Stimulated activated CD4-positive, alpha-beta T cell treated with anti-CD3 and anti-CD28 coated beads, Interleukin-15, amount 100 ng/mL, for 1 hour (primary cell): ENCODE results near the gene CAMTA1.

Source experiments
- DNase-seq, 2 donors: peaks; one replicate each; pipeline ENCODE4 v3.0.0-alpha.2; 2020; ENCODE audit warnings: low read depth in 1 of 2, low spot score in 1 of 2

CAMTA1 gene

GRCh38 chr1:7348073-7348472 lies 562.8 kb downstream of the CAMTA1 start:
- no peak for DNase-seq

DNA sequence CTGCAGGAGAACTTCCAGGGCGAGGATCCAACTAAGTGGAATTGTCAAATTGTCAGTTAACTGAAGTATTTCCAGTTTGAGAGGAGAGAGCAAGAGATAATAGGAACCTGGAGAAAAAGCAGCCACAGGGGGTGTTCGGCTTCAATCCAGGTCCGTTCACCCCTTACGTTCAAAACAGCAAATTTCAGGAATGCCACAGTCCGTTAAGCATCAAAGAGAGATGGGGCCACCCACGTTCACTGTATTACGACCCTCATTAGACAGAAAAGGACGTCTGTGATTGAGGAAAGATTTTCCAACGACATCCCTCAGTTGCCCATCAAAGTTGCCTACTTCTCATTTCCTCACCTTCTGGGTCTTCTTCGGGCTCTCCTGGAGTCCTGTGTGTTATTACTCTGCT lies 563.3 kb downstream of the CAMTA1 start:
- DNase-seq: no peak

DNA sequence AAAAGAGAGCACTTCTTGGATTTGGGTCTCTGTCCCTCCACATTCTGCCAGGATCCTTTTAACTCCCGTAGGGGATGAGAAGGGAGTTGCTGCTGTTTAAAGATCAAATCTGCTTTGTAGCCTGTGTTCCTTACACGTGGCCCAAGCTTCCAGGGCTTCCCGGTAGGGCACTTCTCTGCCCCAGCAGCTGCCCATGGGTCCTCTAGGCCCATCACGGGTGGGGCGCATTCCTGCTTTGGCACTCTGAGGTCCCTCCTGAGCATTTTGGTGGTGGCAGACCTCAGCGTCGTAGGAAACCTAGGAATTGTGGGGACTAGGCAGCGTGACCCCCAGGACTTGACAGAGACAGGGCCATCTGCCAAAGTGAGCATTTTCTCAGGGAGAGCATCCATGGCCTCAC lies 565.5 kb downstream of the CAMTA1 start:
- no peak for DNase-seq

DNA sequence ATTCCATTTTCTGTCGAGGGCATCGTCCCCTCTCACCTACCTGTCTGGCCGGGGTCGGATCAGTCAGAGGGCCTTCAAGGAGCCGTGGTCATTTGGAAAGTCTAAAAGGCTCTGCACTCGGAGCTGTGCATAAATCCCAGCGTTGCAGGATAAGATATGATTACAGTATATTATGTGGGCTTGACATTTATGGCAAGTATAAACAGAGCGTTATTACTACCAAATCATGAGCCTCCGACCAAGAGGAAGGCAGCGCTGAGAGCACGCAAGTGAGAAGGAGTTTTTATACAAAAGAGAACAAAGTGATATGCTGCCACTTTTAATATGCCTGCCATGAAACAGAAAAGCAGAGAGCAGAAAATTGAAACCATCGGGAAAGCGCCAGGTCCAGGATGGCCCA lies 566.4 kb downstream of the CAMTA1 start:
- DNase-seq: no peak

- no peak for DNase-seq
Measured at GRCh38 chr1:7352364-7352763, 567.1 kb downstream of the CAMTA1 start.

DNA sequence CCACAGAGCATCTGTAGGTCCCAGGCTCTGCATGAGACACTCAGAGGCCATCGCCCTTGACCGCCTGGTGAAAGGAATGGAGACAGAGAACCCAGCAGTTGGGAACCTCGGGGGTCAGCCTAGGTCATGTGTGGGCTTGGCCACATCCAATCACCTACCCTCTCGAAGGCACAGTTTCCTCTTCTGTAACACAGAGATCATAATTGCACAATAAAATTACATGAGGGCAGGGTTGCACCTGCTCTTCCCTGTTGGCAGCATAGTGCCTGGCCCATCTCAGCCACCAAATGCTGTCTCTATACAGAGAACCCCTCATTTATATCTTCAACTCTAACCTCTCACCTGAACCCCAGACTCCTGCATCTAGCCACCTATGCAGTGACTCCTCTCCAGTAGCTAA lies 567.7 kb downstream of the CAMTA1 start:
- DNase-seq: no peak

- DNase-seq: no peak
Measured at GRCh38 chr1:7355646-7356045, 570.4 kb downstream of the CAMTA1 start.

GRCh38 chr1:7356079-7356478 lies 570.8 kb downstream of the CAMTA1 start:
- no peak for DNase-seq

- DNase-seq: no peak
Measured at GRCh38 chr1:7358425-7358824, 573.2 kb downstream of the CAMTA1 start.

- no peak for DNase-seq
Measured at GRCh38 chr1:7360526-7360925, 575.3 kb downstream of the CAMTA1 start.

DNA sequence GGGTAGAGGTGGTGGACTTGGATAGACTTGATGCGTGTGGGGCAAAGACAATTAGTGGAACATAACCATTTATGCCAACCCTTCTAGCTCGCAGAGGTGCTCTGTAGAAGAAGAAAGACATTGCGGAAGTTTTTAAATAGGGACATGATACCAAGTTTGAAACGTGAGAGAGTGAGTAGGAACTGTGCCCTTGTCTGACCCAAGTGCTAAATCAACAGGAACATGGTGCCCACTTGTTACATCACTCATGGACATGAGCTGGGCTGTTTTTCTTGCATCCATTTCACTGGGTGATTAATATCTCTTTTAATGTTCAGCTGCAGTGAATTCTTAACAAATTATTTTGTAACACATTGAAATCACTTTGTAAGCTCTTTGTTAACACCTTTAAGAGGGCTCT lies 577.7 kb downstream of the CAMTA1 start:
- no peak for DNase-seq

DNA sequence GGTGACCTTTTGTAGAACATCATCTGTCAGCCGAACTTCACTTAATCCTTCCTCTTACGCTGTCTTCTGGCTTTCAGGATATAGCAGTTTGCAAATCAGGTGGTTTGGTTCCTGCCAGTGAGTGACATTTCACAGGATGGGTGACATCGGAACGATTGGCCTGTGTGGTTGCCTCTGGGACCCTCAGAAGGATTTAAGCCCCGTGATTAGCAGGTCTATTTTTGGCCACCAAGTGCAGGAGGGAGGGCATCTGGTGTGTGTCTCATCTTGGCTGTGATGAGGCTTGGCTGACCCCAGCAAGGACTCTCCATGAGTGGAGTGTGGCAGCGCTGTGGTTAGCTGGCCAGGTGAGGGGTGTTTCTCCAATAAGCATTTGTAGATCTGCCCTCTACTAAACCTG lies 578.2 kb downstream of the CAMTA1 start:
- no peak for DNase-seq

DNA sequence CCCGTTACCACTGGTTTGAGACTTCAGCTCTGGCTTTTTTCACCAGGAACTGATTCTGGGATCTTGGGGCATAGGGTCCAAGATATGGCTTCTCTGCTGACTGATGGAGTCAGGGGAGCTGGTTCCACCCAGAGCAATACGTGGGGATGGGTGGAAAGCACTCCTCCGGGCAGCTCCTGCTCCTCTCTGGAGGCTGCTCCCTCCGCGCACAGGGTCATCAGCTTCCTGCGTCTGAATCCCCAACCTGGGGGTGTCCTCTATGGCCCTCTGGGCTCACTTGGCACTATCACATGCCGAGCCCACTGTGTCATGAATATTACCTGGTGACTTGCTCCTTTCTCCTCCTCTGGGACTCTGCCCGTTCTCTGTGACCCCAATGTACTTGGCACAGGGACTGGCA lies 580.5 kb downstream of the CAMTA1 start:
- no peak for DNase-seq

DNA sequence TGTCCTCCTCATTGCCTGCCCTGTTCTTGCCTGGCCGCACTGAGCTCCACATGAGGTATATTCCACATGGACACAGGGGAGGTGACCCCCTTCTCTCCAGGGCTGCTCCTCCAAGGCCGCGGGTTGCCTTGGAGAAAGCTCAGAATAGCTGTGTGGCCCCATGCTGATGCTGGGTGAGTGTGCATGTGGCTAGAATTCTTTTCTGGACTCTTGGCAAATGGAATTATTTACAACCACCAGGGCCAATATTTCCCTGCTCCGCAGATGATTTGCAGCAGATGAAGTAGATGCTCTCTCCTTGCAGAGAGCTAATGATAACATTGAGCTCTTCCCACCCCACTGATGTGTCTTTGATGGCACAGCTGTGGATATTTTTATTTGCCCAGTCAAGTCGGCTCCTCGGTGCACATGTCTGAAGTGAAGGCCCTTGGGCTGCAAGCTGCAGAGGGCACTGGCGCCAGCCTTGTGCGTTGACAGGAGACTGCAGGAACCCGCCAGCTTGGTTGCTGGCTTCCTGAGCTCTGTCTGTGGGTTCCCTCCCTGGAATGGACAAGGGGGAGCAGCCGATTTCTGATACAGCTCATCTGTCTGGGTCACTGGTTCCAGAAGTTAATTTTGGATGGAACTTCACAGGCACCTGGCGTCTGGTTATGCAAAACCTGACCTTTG lies 581.2 kb downstream of the CAMTA1 start:
- no peak for DNase-seq

GRCh38 chr1:7366955-7367665 lies 581.9 kb downstream of the CAMTA1 start:
- no peak for DNase-seq

GRCh38 chr1:7369866-7370265 lies 584.6 kb downstream of the CAMTA1 start:
- DNase-seq: no peak

DNA sequence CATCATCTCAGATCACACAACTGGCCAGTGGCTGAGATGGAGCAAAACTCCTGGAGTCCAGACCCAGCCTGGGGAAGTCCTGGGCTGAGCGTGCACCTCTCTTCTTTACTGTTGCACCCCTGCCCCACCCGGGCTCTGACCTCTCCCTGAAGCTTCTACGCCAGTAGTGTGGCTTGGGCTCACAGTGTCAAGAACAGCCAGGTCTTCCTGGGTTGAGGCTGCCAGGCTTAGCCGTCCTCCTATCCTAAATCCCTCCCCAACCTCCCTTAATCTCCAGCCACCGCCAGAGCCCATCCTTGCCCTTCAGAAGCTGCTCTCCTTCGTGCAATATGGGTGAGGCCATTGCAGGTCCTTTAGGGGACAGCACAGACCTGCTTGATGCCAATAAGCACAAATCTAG lies 586.7 kb downstream of the CAMTA1 start:
- no peak for DNase-seq

- no peak for DNase-seq
Measured at GRCh38 chr1:7372477-7373120, 587.3 kb downstream of the CAMTA1 start.

GRCh38 chr1:7373251-7373650 lies 588.0 kb downstream of the CAMTA1 start:
- no peak for DNase-seq

GRCh38 chr1:7373876-7374562 lies 588.8 kb downstream of the CAMTA1 start:
- no peak for DNase-seq

DNA sequence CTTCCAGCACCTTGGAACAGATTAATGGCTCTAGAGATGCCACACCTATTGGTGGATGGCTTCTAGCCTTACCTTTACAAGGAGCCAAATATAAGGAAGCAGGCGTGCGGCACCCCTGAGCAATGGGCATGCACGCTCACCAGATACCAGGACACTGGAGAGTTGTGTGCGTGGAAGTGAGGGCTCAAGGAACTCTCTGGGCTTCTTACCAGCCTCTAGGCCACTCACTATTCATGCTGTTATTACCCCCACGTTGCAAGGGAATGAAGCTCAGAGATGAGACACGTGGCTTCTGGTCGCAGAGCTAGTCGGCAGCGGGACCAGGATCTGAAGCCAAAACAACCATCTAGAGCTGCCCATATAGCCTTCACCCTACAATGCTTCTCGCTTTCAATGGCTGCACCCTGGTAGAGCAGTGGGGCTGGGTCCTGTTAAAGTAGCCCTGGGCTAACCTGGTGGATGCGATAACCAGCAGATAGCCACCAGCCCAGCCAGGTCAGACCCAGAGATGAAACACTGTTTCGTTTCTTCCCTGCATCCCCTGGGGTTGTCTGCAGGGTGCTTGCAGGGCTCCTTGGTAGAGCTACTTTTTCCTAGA lies 589.4 kb downstream of the CAMTA1 start:
- DNase-seq: no peak

DNA sequence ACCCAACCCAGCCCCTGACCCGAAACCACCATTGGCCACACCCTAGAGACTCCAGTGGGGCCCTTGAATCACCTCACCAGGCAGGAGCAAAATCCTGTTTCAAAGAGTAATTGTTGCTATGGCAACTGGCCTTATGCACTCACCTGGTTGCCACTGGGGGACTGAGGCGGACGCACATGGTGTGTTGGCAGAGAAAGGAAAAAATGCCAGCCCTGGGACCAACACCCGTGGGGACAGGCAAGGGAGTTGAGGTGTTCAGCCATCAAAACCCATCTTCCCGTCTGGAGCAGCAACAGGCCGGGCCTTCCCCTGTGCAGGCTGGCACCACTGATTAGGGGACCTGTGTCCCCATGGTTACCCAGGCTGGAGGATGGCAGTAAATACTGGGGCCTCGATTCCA lies 590.1 kb downstream of the CAMTA1 start:
- no peak for DNase-seq
